ENCODE results near the gene LFNG.
"Not testable (repeated sequence)": the region's sequence is repeated elsewhere in the genome, so short reads cannot be mapped to it uniquely, and the experiment has no call there.

The LFNG gene

DNA sequence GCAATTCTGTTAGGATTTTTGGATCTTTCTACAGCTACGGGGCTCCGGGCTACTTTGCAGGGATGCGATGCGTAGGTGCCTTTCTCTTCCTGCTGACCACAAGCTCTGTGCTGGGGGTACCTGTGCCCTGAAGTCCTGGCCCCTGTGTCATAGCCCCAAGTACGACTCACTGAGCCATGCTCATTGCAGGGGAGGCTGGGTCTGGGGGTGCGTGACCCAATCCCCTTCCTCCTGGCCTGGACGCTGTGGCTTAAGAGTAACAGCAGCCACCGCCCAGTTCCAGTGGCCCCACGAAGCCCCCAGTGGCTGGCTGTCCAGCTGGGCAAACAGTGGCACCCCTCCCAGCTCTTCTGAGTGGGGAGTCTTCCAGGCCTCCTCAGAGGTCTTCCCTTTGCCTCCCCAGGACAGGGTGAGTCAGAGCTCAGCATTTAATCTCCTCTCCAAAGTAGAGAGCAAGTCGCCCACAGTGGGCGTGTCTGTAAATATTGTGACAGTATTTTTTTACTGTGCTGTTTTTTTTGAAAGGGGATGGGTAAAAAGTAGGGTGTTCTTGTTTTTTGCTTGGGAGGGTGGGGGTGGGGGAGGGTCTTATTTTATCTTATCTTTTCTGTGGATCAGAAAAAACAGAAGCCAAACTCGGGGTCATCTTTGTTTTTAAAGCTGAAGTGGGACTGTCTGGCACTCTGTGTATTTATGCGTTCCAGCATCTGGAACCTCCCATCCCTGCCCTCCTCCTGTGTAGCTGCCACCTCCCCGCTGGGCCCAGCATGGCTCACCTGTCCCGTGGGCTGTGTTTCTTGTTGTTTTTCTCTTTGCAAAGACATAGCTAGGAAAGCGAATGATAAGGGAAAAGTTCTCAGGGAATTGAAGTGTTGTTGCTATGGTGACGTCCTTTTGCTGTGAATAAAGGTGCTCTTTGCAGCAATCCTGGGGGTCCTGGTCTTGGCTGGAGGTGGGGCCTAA, 8.2 kb downstream of the LFNG start:
- in situ Hi-C loops (cut with MboI; ENCODE audit: low sequenced_read_pairs), result no loop called here

GRCh38 chr7:2528481-2529095, 9.0 kb downstream of the LFNG start:
- in situ Hi-C loops (cut with MboI; ENCODE audit: low sequenced_read_pairs), result no loop called here

- in situ Hi-C loops (cut with MboI; ENCODE audit: low sequenced_read_pairs), result no loop called here
Measured at GRCh38 chr7:2529161-2530070, 9.8 kb downstream of the LFNG start.

- in situ Hi-C loops (cut with MboI; ENCODE audit: low sequenced_read_pairs), result no loop called here
Measured at GRCh38 chr7:2530071-2530987, 10.8 kb downstream of the LFNG start.

DNA sequence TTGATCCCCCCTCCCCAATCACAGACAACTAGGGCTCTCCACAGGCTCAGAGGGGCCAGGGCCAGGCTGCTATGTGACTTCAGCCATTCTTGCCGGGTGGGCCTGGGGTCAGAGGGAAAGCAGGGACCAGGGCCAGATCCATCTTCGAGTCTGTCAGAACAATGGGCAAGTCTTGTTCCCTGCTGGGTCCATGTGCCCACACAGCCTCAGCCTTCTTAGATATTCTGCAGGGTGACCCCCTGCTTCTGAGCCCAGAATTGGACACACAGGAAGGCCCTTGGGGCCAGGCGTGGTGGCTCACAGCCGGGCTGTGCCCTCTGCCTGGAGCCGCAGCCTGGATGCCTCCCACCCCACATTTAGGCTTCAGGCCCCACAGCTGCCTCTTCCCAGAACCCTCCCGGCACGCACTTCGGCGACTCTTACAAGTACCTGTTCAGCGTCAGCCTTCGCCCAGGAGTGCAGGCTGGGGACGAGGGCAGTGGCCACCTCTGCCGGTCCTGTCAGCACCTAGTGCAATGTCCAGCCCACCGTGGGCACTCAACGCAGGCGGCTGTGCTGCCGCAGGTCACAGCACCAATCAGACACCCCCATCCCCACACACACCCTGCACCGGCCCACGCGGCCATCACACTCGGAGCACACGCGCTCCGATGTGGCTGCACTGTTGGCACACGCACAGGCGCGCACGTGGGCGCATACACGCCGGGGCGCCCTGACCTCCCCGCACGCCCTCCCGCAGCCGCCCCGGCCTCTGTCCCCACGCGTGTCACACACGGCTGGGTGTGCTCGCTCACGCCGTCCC, 11.6 kb downstream of the LFNG start:
- in situ Hi-C loops (cut with MboI; ENCODE audit: low sequenced_read_pairs), result not testable (repeated sequence)

DNA sequence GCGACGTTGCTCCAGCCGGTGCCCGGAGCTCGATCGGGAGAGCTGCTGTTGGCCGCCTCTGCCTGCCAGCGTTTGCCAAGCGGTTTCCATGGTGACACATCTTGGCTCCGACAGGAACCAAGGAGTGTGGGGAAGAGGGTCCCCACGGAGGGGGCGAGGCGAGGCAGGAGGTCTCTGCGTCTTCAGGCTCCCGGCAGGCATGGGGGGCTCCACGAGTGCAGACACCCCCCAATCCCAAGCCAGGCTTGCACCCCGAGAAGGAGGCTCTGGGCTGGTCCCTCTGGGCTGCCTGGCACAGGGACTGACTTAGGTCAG, 12.2 kb downstream of the LFNG start:
- in situ Hi-C loops (cut with MboI; ENCODE audit: low sequenced_read_pairs), result not testable (repeated sequence)

- in situ Hi-C loops (cut with MboI; ENCODE audit: low sequenced_read_pairs), result not testable (repeated sequence)
Measured at GRCh38 chr7:2532199-2532772, 12.7 kb downstream of the LFNG start.

DNA sequence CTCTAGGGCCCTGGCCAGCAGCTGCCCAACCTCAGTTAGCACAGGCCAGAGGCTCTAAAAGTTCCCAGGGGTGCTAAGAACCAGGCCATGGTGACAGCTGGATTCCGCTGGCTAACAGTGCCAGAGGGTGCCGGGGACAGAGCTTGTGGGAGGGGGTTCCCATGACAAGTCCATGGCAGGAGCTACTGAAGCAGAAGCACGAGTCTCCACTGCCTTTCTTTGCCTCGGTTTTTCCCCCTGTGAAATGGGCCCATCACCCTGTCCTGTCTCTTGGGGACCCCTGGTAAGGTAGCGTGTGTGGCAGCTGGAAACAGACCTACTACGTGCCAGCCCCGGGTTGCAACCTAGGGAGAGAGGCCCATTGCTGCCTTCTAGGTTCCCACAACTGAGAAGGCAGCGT, 13.2 kb downstream of the LFNG start:
- in situ Hi-C loops (cut with MboI; ENCODE audit: low sequenced_read_pairs), result not testable (repeated sequence)

DNA sequence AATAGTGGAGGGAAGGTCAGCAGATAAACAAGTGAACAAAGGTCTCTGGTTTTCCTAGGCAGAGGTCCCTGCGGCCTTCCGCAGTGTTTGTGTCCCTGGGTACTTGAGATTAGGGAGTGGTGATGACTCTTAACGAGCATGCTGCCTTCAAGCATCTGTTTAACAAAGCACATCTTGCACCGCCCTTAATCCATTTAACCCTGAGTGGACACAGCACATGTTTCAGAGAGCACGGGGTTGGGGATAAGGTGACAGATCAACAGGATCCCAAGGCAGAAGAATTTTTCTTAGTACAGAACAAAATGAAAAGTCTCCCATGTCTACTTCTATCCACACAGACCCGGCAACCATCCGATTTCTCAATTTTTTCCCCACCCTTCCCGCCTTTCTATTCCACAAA, 14.0 kb downstream of the LFNG start:
- in situ Hi-C loops (cut with MboI; ENCODE audit: low sequenced_read_pairs), result not testable (repeated sequence)

GRCh38 chr7:2534214-2534613, 14.6 kb downstream of the LFNG start:
- in situ Hi-C loops (cut with MboI; ENCODE audit: low sequenced_read_pairs), result not testable (repeated sequence)

GRCh38 chr7:2535872-2536627, 16.5 kb downstream of the LFNG start:
- in situ Hi-C loops (cut with MboI; ENCODE audit: low sequenced_read_pairs), result not testable (repeated sequence)

- in situ Hi-C loops (cut with MboI; ENCODE audit: low sequenced_read_pairs), result no loop called here
Measured at GRCh38 chr7:2537981-2538851, 18.6 kb downstream of the LFNG start.

DNA sequence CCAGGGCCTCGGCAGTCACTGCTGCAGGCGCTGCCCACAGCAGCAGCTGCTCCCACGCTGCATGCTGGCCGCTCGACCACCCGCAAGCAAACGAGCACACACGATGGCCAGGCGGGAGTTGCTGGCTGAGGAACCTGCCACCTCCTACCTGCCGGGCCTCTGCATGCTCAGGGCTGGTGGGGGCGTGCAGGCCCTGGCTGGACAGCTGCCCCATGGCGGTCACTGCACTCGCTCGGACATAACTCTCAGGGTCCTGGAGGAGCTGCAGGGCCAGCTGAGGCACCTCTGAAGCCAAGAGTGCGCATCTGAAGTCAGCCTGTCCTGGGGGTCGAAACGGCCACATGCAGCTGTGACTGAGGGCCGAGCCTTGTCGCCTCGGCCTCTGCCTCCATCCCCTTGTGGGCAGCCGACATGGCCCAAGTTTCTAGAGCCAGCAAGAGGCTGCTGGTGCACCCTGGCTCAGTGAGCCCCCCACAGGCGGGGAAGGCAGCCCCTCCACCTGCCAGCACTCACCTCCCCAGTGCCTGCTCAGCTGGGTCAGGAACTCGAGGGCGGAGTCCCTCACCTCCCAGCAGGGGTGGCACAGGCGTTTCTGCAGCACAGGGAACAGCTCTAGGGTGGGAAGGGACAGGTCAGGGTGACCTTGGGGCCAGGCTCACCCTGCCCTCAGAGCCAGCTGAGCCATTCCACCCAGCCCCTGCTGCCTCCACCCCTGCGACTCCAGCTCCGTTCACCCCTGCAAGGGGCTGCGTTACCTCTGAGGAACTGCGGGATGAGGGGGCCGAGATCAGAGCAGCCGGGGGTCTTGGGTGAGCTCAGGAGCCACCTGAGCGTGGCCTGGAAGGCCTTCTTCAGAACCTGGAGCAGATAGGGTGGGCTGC, 19.7 kb downstream of the LFNG start:
- in situ Hi-C loops (cut with MboI; ENCODE audit: low sequenced_read_pairs), result no loop called here

GRCh38 chr7:2540133-2540532, 20.6 kb downstream of the LFNG start:
- in situ Hi-C loops (cut with MboI; ENCODE audit: low sequenced_read_pairs), result no loop called here

DNA sequence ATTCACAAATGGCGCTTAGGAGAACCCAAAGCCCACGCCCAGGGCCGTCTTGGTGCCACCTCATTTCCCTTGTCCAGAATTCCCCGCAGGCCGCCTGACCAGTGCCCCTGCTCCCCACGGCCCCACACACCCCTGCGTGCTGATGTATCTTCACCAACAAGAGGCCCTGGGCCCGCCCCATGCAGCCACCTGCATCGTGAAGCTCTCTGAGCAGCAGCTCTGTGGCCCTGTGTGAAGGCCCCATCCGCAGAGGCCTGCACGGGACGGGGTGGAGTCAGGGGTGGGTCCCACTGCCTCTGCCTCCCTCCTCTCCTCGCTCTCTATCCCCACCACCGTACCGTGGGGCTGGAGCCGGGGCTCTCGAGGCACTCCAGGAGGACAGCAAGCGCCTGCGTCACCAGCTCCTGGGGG, 21.1 kb downstream of the LFNG start:
- in situ Hi-C loops (cut with MboI; ENCODE audit: low sequenced_read_pairs), result no loop called here

DNA sequence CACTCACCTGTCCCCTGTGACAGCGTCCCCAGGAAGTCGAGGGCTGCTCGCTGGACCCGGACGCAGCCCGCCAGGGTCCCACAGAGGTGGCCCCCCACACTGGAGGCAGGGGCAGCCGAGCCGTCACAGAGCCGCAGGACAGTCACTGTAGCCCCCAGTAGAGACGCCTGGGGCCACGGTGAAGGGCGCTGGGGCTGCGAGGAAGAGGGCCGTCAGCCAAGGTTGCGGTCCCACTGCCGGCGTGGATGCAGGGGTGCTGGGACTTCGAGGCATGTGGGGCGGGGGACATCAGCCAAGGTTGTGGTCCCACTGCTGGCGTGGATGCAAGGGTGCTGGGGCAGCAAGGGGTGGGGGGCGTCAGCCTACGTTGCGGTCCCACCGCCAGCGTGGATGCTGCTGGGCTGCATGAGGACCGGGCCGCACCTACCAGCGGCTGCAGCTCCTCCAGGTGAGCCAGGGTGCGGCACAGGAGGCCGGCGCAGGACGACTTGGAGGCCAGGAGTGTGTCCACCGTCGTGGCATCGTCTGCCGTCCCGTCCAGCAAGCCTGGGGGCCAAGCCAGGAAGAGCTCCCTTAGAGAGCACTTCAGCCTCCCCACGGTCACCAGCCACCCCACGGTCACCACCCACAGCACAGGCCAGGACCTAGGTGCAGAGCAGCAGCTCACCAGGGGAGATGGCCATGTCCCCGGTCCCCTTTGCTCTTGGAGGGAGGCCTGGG, 21.9 kb downstream of the LFNG start:
- in situ Hi-C loops (cut with MboI; ENCODE audit: low sequenced_read_pairs), result no loop called here
